Tibial nerve (tissue), 4 donors: ENCODE results near the gene TPP2. TPM values are rescaled to one million over a fixed set of nuclear protein-coding genes. Genes with fewer than 3 reads are reported as not detected.

Experiments
- DNase-seq, 2 donors: peaks; one replicate each; pipeline ENCODE4 v3.0.0-alpha.2; 2019; ENCODE audit warnings: low spot score in 2 of 2
- H3K27ac ChIP-seq, 4 donors: fragments of 200-600 bp; sonication (generic) in 3 of 4; one replicate each; pipeline ENCODE4 v1.5.1; 2017 to 2019; ENCODE audit warnings: mild to moderate bottlenecking in 1 of 4
- H3K27me3 ChIP-seq, 2 donors: fragments of 200-600 bp; sonication (generic) in 1 of 2; one replicate each; pipeline versions ENCODE4 v1.5.1 to v1.6.0; 2017 to 2019
- H3K36me3 ChIP-seq, 3 donors: fragments of 200-600 bp; sonication (generic); one replicate each; pipeline ENCODE4 v1.5.1; 2018 to 2019
- H3K4me1 ChIP-seq, 4 donors: fragments of 200-600 bp; sonication (generic) in 3 of 4; one replicate each; pipeline ENCODE4 v1.5.1; 2017 to 2019
- H3K4me3 ChIP-seq, 4 donors: fragments of 200-600 bp; sonication (generic) in 3 of 4; one replicate each; pipeline ENCODE4 v1.5.1; 2017 to 2019; ENCODE audit warnings: mild to moderate bottlenecking in 1 of 4, moderate library complexity in 1 of 4
- H3K9me3 ChIP-seq, 4 donors: fragments of 200-600 bp; sonication (generic) in 3 of 4; one replicate each; pipeline ENCODE4 v1.5.1; 2017 to 2019
- CTCF ChIP-seq, 5 experiments: fragments of 200-600 bp in 3 of 5; fragments of 450-650 bp in 2 of 5; sonication (generic) in 3 of 5; IDR thresholded peaks; one replicate each; pipeline ENCODE4 v1.5.1; 2016 to 2019; ENCODE audit warnings: antibody characterized with exemption in 5 of 5, mild to moderate bottlenecking in 3 of 5, moderate library complexity in 2 of 5
- EP300 ChIP-seq, 2 donors: sonication (generic); formaldehyde crosslinking; IDR thresholded peaks; one replicate each; pipeline ENCODE4 v1.6.1; 2017; ENCODE audit warnings: antibody characterized with exemption in 2 of 2, mild to moderate bottlenecking in 1 of 2
- POLR2A ChIP-seq, 2 donors: fragments of 450-650 bp; IDR thresholded peaks; one replicate each; pipeline ENCODE4 v1.6.1; 2017; ENCODE audit warnings: antibody characterized with exemption in 2 of 2, mild to moderate bottlenecking in 2 of 2, moderate library complexity in 2 of 2
- WGBS, 2 donors: methylation state at CpG; one replicate each; pipeline ENCODE4 v1.1.5; 2018; 5-methylcytosine and 5-hydroxymethylcytosine counted together
- total RNA-seq, 4 donors: library from RNA; depleted of rRNA; stranded (reverse); fragments of >200 nt; gene quantifications; one replicate each; pipeline ENCODE4 v1.1.0, GENCODE V29; 2016

The TPP2 gene
- total RNA-seq, 4 donors from 2014 or later = 37.8 to 47.5 (median 43.9) TPM

GRCh38 chr13:102708211-102708610 lies 111.4 kb downstream of the TPP2 start:
- no peak for TF ChIP-seq CTCF (IDR thresholded peaks at IDR 0.05)
- TF ChIP-seq POLR2A (IDR thresholded peaks at IDR 0.05) = no peak
- no peak for TF ChIP-seq EP300 (IDR thresholded peaks at IDR 0.05)
- Histone ChIP-seq H3K36me3 (no peaks in the 10 kb centered on the region), H3K4me1 (peaks cover 0 to 10% (median 0%) of the 10 kb centered on the region in 4 donors), H3K27ac (no peak overlapping the region), H3K4me3 (no peak overlapping the region), H3K27me3 (no peaks in the 10 kb centered on the region), H3K9me3 (peaks cover 0 to 14% (median 0%) of the 10 kb centered on the region in 4 donors)
- 50 to 56% methylated on average over 2 of the region's 2 CpGs for WGBS, 2 donors
- no peak for DNase-seq

GRCh38 chr13:102708991-102709390 lies 112.2 kb downstream of the TPP2 start:
- WGBS, 2 donors = 87 to 92% methylated on average over 2 of the region's 2 CpGs
- Histone ChIP-seq H3K4me1 (peaks cover 0 to 10% (median 0%) of the 10 kb centered on the region in 4 donors), H3K9me3 (peaks cover 0 to 14% (median 0%) of the 10 kb centered on the region in 4 donors), H3K4me3 (no peak overlapping the region), H3K27ac (no peak overlapping the region), H3K36me3 (no peaks in the 10 kb centered on the region), H3K27me3 (no peaks in the 10 kb centered on the region)
- TF ChIP-seq CTCF (IDR thresholded peaks at IDR 0.05) = no peak
- TF ChIP-seq POLR2A (IDR thresholded peaks at IDR 0.05) = no peak
- no peak for TF ChIP-seq EP300 (IDR thresholded peaks at IDR 0.05)
- no peak for DNase-seq

DNA sequence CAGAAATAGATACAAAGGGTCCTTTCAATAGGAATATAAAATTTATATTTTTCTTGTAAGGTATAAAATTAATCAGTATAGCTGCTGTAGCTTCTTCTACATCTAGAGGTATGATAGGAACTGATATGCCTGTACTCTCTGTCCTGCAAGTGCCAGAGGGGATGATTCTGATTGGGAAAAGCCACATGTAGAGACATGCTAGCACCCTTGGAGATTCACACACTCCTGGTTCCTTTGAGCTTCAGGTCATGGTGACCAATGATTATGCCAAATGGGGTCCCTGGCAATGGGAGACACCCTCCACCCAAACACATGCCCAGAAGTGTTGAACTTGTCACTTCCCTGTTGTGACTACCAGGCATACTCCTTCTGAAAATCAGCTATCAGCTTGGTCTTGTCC lies 112.8 kb downstream of the TPP2 start:
- Histone ChIP-seq H3K4me3 (no peak overlapping the region), H3K4me1 (peaks cover 0 to 10% (median 0%) of the 10 kb centered on the region in 4 donors), H3K36me3 (no peaks in the 10 kb centered on the region), H3K27ac (no peak overlapping the region), H3K27me3 (no peaks in the 10 kb centered on the region), H3K9me3 (peaks cover 0 to 14% (median 0%) of the 10 kb centered on the region in 4 donors)
- DNase-seq = no peak
- TF ChIP-seq EP300 (IDR thresholded peaks at IDR 0.05) (no peak), POLR2A (IDR thresholded peaks at IDR 0.05) (no peak), CTCF (IDR thresholded peaks at IDR 0.05) (no peak)

- H3K4me1 ChIP-seq = peaks cover 0 to 10% (median 0%) of the 10 kb centered on the region in 4 donors
- peaks cover 0 to 14% (median 0%) of the 10 kb centered on the region in 4 donors for H3K9me3 ChIP-seq
- H3K4me3 ChIP-seq = no peak overlapping the region
- 83 to 91% methylated on average over 7 to 9 of the region's 9 CpGs for WGBS, 2 donors
- DNase-seq = no peak
- H3K27ac ChIP-seq = no peak overlapping the region
- TF ChIP-seq EP300 (IDR thresholded peaks at IDR 0.05) = no peak
- TF ChIP-seq CTCF (IDR thresholded peaks at IDR 0.05) = no peak
- no peak for TF ChIP-seq POLR2A (IDR thresholded peaks at IDR 0.05)
- no peaks in the 10 kb centered on the region for H3K27me3 ChIP-seq
- no peaks in the 10 kb centered on the region for H3K36me3 ChIP-seq
Observed at GRCh38 chr13:102710261-102710679, 113.5 kb downstream of the TPP2 start.

- no peaks in the 10 kb centered on the region for H3K4me1 ChIP-seq
- no peaks in the 10 kb centered on the region for H3K27me3 ChIP-seq
- no peaks in the 10 kb centered on the region for H3K36me3 ChIP-seq
- H3K27ac ChIP-seq = no peak overlapping the region
- no peak overlapping the region for H3K4me3 ChIP-seq
- DNase-seq = no peak
- H3K9me3 ChIP-seq = no peaks in the 10 kb centered on the region
- TF ChIP-seq EP300 (IDR thresholded peaks at IDR 0.05) (no peak), CTCF (IDR thresholded peaks at IDR 0.05) (no peak), POLR2A (IDR thresholded peaks at IDR 0.05) (no peak)
- WGBS, 2 donors = 55 to 73% methylated on average over 1 of the region's 1 CpG
Observed at GRCh38 chr13:102715447-102715846, 118.7 kb downstream of the TPP2 start.
